ENCODE results near the gene RTP1. TPM values are rescaled to one million over a fixed set of nuclear protein-coding genes. Genes with fewer than 3 reads are reported as not detected.
"Not testable (repeated sequence)": the region's sequence is repeated elsewhere in the genome, so short reads cannot be mapped to it uniquely, and the experiment has no call there.

Gene RTP1
- polyA plus RNA-seq, 1 experiment: not detected

DNA sequence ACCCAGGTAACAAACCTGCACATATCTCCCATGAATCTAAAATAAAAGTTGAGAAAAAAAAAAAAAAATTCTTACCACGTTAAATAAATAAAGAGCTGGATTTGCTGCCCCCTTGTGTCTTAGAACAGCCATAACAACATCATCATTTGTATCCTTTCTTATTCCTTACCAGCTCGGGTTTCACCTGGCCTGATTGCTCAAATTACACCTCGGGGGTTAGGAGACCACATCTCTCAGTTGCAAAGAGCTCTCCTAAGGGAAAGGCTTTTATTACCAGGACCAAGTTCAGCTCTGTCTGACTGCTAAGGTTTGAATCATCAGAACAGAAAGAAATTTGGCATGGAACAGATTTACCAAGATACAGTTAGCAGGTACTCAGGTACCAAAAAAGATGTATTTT is 32.1 kb upstream of the RTP1 start:
- Histone ChIP-seq H3K27me3 (ENCODE audit: control insufficient read depth, insufficient read depth, low read length) (peaks cover 9% of the 10 kb centered on the region), H3K36me3 (ENCODE audit: control insufficient read depth, insufficient read depth, low read length) (no peaks in the 10 kb centered on the region), H3K4me3 (ENCODE audit: low read depth, low read length) (no peak overlapping the region)
- DNase-seq (ENCODE audit: low read depth): no peak
- TF ChIP-seq CTCF (IDR thresholded peaks at IDR 0.05; ENCODE audit: insufficient read depth, low read depth, low read length): peak; percentile 62
- ChIA-PET CTCF (interaction anchor here (0.7 to 3.4 kb wide), 29 partner anchors 9 to 571 kb away, joined by 3 to 25 read pairs (median 4); partner anchors contain the start of gene RPL39L), POLR2A (interaction anchor here (0.5 to 0.7 kb wide), 4 partner anchors 44 to 555 kb away, joined by 3 to 8 read pairs (median 6); no protein-coding TSS in a partner anchor)

GRCh38 chr3:187166750-187167149 is 30.5 kb upstream of the RTP1 start:
- no peak for DNase-seq (ENCODE audit: low read depth)
- H3K36me3 ChIP-seq (ENCODE audit: control insufficient read depth, insufficient read depth, low read length): no peaks in the 10 kb centered on the region
- TF ChIP-seq CTCF (IDR thresholded peaks at IDR 0.05; ENCODE audit: insufficient read depth, low read depth, low read length): no peak
- CTCF ChIA-PET: interaction anchor here (0.6 to 2.3 kb wide), 5 partner anchors 27 to 513 kb away, joined by 3 to 11 read pairs (median 4); partner anchors contain the start of gene RPL39L
- H3K27me3 ChIP-seq (ENCODE audit: control insufficient read depth, insufficient read depth, low read length): peaks cover 4% of the 10 kb centered on the region
- POLR2A ChIA-PET: no interaction called here
- no peak overlapping the region for H3K4me3 ChIP-seq (ENCODE audit: low read depth, low read length)

GRCh38 chr3:187167777-187168176 is 29.5 kb upstream of the RTP1 start:
- CTCF ChIA-PET: interaction anchor here (0.7 to 3.2 kb wide), 4 partner anchors 28 to 318 kb away, joined by 3 to 11 read pairs (median 10); partner anchors contain the start of gene RPL39L
- peaks cover 2% of the 10 kb centered on the region for H3K27me3 ChIP-seq (ENCODE audit: control insufficient read depth, insufficient read depth, low read length)
- H3K4me3 ChIP-seq (ENCODE audit: low read depth, low read length): no peak overlapping the region
- TF ChIP-seq CTCF (IDR thresholded peaks at IDR 0.05; ENCODE audit: insufficient read depth, low read depth, low read length): no peak
- H3K36me3 ChIP-seq (ENCODE audit: control insufficient read depth, insufficient read depth, low read length): no peaks in the 10 kb centered on the region
- POLR2A ChIA-PET: no interaction called here
- no peak for DNase-seq (ENCODE audit: low read depth)

GRCh38 chr3:187169231-187169960 is 27.9 kb upstream of the RTP1 start:
- POLR2A ChIA-PET: no interaction called here
- Histone ChIP-seq H3K36me3 (ENCODE audit: control insufficient read depth, insufficient read depth, low read length) (no peaks in the 10 kb centered on the region), H3K27me3 (ENCODE audit: control insufficient read depth, insufficient read depth, low read length) (no peaks in the 10 kb centered on the region; the same call in 1 of the 2 replicates), H3K4me3 (ENCODE audit: low read depth, low read length) (no peak overlapping the region)
- DNase-seq (ENCODE audit: low read depth): no peak
- TF ChIP-seq CTCF (IDR thresholded peaks at IDR 0.05; ENCODE audit: insufficient read depth, low read depth, low read length): no peak
- CTCF ChIA-PET: interaction anchor here (2.0 to 3.2 kb wide), 2 partner anchors 30 to 56 kb away, joined by 7 to 8 read pairs; partner anchors contain the start of gene RPL39L

DNA sequence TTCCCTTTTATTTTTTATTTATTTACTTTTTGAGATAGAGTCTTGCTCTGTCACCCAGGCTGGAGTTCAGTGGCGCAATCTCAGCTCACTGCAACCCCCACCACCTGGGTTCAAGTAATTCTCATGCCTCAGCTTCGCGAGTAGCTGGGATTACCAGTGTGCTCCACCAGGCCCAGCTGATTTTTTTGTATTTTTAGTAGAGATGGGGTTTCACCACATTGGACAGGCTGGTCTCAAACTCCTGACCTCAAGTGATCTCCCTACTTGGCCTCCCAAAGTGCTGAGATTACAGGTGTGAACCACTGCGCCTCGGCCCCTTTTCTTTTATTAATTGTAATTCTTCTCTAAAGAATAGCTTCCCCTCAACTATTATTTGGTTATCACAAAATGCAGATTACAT is 26.4 kb upstream of the RTP1 start:
- H3K4me3 ChIP-seq (ENCODE audit: low read depth, low read length); H3K36me3 ChIP-seq (ENCODE audit: control insufficient read depth, insufficient read depth, low read length); H3K27me3 ChIP-seq (ENCODE audit: control insufficient read depth, insufficient read depth, low read length); DNase-seq (ENCODE audit: low read depth): not testable (repeated sequence)
- CTCF ChIA-PET: interaction anchor here (2.0 kb wide), 1 partner anchor 31 kb away, joined by 7 read pairs; the partner anchor contains the start of gene RPL39L
- POLR2A ChIA-PET: interaction anchor here (0.7 kb wide), 1 partner anchor 820 kb away, joined by 5 read pairs; no protein-coding TSS in a partner anchor
